Bronchial epithelial cell (primary cell): Measurements from ENCODE around the gene FCN3. TPM values are rescaled to one million over a fixed set of nuclear protein-coding genes. Genes with fewer than 3 reads are reported as not detected.

ENCODE experiments used
- DNase-seq: peaks from one replicate; pipeline ENCODE4 v3.0.0-alpha.2; 2010; ENCODE audit warnings: low read depth
- FAIRE-seq: peaks from 2 replicates; lab custom pipeline; 2011; peaks lifted over from hg19 to GRCh38; lab: Jason Lieb, UNC
- H3K27me3 ChIP-seq: 2 replicates; pipeline ENCODE4 v1.5.1; 2011; ENCODE audit warnings: low read length; ENCODE audit not compliant: control insufficient read depth, insufficient read depth
- H3K36me3 ChIP-seq: 2 replicates; pipeline ENCODE4 v1.5.1; 2011; ENCODE audit warnings: low read length; ENCODE audit not compliant: control insufficient read depth, insufficient read depth
- H3K4me3 ChIP-seq: 2 replicates; pipeline ENCODE4 v1.5.1; 2011; ENCODE audit warnings: mild to moderate bottlenecking, low read depth, low read length, control low read depth
- CTCF ChIP-seq: IDR thresholded peaks from 2 replicates; pipeline ENCODE4 v1.5.1; 2011; ENCODE audit warnings: mild to moderate bottlenecking, moderate library complexity, low read length, control low read depth, inconsistent platforms; ENCODE audit not compliant: insufficient read depth, severe bottlenecking
- total RNA-seq: library from RNA; depleted of rRNA; stranded (reverse); fragments of >200 nt; gene quantifications from 2 replicates; pipeline ENCODE4 v1.2.1, GENCODE V29; 2014

Gene FCN3
- total RNA-seq, 1 donor from 2014 or later, result 0.26 TPM

- no peak for TF ChIP-seq CTCF
- Histone ChIP-seq H3K36me3 (peaks cover 22% of the 10 kb centered on the region), H3K4me3 (no peak overlapping the region), H3K27me3 (no peaks in the 10 kb centered on the region)
- DNase-seq, result no peak
- FAIRE-seq, result no peak
Measured at GRCh38 chr1:27338751-27339150, 35.9 kb downstream of the FCN3 start.

- H3K36me3 ChIP-seq, result peaks cover 34% of the 10 kb centered on the region
- no peak overlapping the region for H3K4me3 ChIP-seq
- FAIRE-seq (no peak), DNase-seq (no peak)
- TF ChIP-seq CTCF, result no peak
- H3K27me3 ChIP-seq, result no peaks in the 10 kb centered on the region
Measured at GRCh38 chr1:27336756-27337155, 37.9 kb downstream of the FCN3 start.

GRCh38 chr1:27335506-27336422, 38.9 kb downstream of the FCN3 start:
- no peak for TF ChIP-seq CTCF
- DNase-seq (no peak), FAIRE-seq (no peak)
- H3K36me3 ChIP-seq, result peaks cover 38% of the 10 kb centered on the region
- H3K27me3 ChIP-seq, result no peaks in the 10 kb centered on the region
- H3K4me3 ChIP-seq, result no peak overlapping the region

- peaks cover 40% of the 10 kb centered on the region for H3K36me3 ChIP-seq
- FAIRE-seq (no peak), DNase-seq (no peak)
- no peak for TF ChIP-seq CTCF
- H3K4me3 ChIP-seq, result no peak overlapping the region
- no peaks in the 10 kb centered on the region for H3K27me3 ChIP-seq
Measured at GRCh38 chr1:27333717-27334279, 40.8 kb downstream of the FCN3 start.

GRCh38 chr1:27332536-27333281, 41.9 kb downstream of the FCN3 start:
- Histone ChIP-seq H3K36me3 (peaks cover 44% of the 10 kb centered on the region), H3K27me3 (no peaks in the 10 kb centered on the region), H3K4me3 (no peak overlapping the region)
- TF ChIP-seq CTCF, result peak; percentile 91
- FAIRE-seq (peak; percentile 28), DNase-seq (no peak)
